Neural cell (in vitro differentiated cells): Measurements from ENCODE around the gene PTPRD.

Experiments used
- EZH2 ChIP-seq: fragments of 200-600, 300-800 bp; shearing (Covaris generic), sonication (generic); IDR thresholded peaks from 2 replicates; pipeline ENCODE4 v1.6.1; 2014; ENCODE audit warnings: antibody characterized with exemption, low read length, borderline replicate concordance, mild to moderate bottlenecking; ENCODE audit not compliant: insufficient read depth, poor library complexity, severe bottlenecking
- POLR2AphosphoS5 ChIP-seq: IDR thresholded peaks from 2 replicates; pipeline ENCODE4 v1.6.1; 2012
- TF ChIP-seq, protein P1 (sequence below): fragments of 450-650 bp; IDR thresholded peaks from 2 replicates; pipeline ENCODE4 v1.5.1; 2014; ENCODE audit warnings: antibody characterized with exemption, mild to moderate bottlenecking, moderate library complexity; ENCODE audit not compliant: poor library complexity, severe bottlenecking
- TF ChIP-seq, protein P2 (sequence below): IDR thresholded peaks from 2 replicates; pipeline ENCODE4 v1.6.1; 2012; ENCODE audit warnings: borderline replicate concordance

DNA sequence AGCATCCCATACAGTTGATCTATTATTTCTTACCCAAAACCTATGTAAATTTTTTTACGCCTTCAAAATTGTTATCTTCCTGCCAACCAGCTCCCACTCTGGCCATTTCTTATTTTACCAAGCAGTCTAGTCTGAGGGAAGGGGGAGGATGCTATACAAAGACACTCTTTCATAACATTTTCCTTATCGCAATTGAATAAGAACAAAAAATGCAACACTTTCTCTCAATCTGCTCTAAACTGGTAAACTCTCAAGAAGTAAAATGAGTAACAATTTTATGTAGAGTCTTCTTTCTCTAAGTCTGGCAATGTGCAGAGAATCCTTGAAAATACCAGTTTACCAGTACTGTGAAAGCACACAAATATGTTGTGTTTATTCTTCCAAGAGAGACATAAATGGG is 1216.3 kb downstream of the PTPRD start:
- TF ChIP-seq, protein P1, sequence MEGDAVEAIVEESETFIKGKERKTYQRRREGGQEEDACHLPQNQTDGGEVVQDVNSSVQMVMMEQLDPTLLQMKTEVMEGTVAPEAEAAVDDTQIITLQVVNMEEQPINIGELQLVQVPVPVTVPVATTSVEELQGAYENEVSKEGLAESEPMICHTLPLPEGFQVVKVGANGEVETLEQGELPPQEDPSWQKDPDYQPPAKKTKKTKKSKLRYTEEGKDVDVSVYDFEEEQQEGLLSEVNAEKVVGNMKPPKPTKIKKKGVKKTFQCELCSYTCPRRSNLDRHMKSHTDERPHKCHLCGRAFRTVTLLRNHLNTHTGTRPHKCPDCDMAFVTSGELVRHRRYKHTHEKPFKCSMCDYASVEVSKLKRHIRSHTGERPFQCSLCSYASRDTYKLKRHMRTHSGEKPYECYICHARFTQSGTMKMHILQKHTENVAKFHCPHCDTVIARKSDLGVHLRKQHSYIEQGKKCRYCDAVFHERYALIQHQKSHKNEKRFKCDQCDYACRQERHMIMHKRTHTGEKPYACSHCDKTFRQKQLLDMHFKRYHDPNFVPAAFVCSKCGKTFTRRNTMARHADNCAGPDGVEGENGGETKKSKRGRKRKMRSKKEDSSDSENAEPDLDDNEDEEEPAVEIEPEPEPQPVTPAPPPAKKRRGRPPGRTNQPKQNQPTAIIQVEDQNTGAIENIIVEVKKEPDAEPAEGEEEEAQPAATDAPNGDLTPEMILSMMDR, result no peak
- TF ChIP-seq, protein P2, sequence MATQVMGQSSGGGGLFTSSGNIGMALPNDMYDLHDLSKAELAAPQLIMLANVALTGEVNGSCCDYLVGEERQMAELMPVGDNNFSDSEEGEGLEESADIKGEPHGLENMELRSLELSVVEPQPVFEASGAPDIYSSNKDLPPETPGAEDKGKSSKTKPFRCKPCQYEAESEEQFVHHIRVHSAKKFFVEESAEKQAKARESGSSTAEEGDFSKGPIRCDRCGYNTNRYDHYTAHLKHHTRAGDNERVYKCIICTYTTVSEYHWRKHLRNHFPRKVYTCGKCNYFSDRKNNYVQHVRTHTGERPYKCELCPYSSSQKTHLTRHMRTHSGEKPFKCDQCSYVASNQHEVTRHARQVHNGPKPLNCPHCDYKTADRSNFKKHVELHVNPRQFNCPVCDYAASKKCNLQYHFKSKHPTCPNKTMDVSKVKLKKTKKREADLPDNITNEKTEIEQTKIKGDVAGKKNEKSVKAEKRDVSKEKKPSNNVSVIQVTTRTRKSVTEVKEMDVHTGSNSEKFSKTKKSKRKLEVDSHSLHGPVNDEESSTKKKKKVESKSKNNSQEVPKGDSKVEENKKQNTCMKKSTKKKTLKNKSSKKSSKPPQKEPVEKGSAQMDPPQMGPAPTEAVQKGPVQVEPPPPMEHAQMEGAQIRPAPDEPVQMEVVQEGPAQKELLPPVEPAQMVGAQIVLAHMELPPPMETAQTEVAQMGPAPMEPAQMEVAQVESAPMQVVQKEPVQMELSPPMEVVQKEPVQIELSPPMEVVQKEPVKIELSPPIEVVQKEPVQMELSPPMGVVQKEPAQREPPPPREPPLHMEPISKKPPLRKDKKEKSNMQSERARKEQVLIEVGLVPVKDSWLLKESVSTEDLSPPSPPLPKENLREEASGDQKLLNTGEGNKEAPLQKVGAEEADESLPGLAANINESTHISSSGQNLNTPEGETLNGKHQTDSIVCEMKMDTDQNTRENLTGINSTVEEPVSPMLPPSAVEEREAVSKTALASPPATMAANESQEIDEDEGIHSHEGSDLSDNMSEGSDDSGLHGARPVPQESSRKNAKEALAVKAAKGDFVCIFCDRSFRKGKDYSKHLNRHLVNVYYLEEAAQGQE, result no peak
- TF ChIP-seq EZH2 (no peak), POLR2AphosphoS5 (no peak)
